Hepatocyte (in vitro differentiated cells): ENCODE data around the gene DNAJC8. TPM values are rescaled to one million over a fixed set of nuclear protein-coding genes. Genes with fewer than 3 reads are reported as not detected.
A peak's percentile ranks its signal among the peaks of the same experiment; 100 is the strongest.

Experiments used
- DNase-seq: peaks from one replicate; pipeline ENCODE4 v3.0.0-alpha.2; 2016; ENCODE audit warnings: low spot score
- H2AFZ ChIP-seq: fragments of 200-600 bp; sonication (generic); 2 replicates; pipeline ENCODE4 v1.6.0; 2016; ENCODE audit warnings: antibody characterized with exemption, mild to moderate bottlenecking
- H3K27ac ChIP-seq: fragments of 200-600 bp; sonication (generic); 2 replicates; pipeline ENCODE4 v1.5.1; 2016; ENCODE audit warnings: mild to moderate bottlenecking
- H3K27me3 ChIP-seq: fragments of 200-600 bp; sonication (generic); 2 replicates; pipeline ENCODE4 v1.6.1; 2016
- H3K36me3 ChIP-seq: fragments of 200-600 bp; sonication (generic); replicated peaks from 2 replicates; pipeline ENCODE4 v1.5.1; 2016; ENCODE audit warnings: low read depth; ENCODE audit not compliant: insufficient read depth
- H3K4me1 ChIP-seq: fragments of 200-600 bp; sonication (generic); 2 replicates; pipeline ENCODE4 v1.5.1; 2016; ENCODE audit warnings: mild to moderate bottlenecking, moderate library complexity; ENCODE audit not compliant: insufficient read depth
- H3K4me2 ChIP-seq: fragments of 200-600 bp; sonication (generic); 2 replicates; pipeline ENCODE4 v1.6.0; 2016
- H3K4me3 ChIP-seq: fragments of 200-600 bp; sonication (generic); 2 replicates; pipeline ENCODE4 v1.5.1; 2016; ENCODE audit warnings: mild to moderate bottlenecking
- H3K79me2 ChIP-seq: fragments of 200-600 bp; sonication (generic); 2 replicates; pipeline ENCODE4 v1.6.0; 2017; ENCODE audit warnings: mild to moderate bottlenecking
- H3K9me2 ChIP-seq: fragments of 200-600 bp; sonication (generic); replicated peaks from 2 replicates; pipeline ENCODE4 v1.6.0; 2017; ENCODE audit warnings: mild to moderate bottlenecking; ENCODE audit not compliant: insufficient read depth
- H3K9me3 ChIP-seq: fragments of 200-600 bp; sonication (generic); 2 replicates; pipeline ENCODE4 v1.5.1; 2016; ENCODE audit warnings: low read depth, mild to moderate bottlenecking
- H4K20me1 ChIP-seq: fragments of 200-600 bp; sonication (generic); 2 replicates; pipeline ENCODE4 v1.6.0; 2016; ENCODE audit warnings: mild to moderate bottlenecking; ENCODE audit not compliant: insufficient read depth, poor library complexity, severe bottlenecking
- CTCF ChIP-seq: fragments of 200-600 bp; sonication (generic); IDR thresholded peaks from 2 replicates; pipeline ENCODE4 v1.5.1; 2016; ENCODE audit warnings: antibody characterized with exemption, mild to moderate bottlenecking; ENCODE audit not compliant: poor library complexity
- EZH2 ChIP-seq: fragments of 200-600 bp; sonication (generic); IDR thresholded peaks from 2 replicates; pipeline ENCODE4 v1.6.1; 2016; ENCODE audit warnings: antibody characterized with exemption, mild to moderate bottlenecking, borderline replicate concordance
- EZH2phosphoT487 ChIP-seq: fragments of 200-600 bp; sonication (generic); IDR thresholded peaks from one replicate; pipeline ENCODE4 v1.6.1; 2018; ENCODE audit warnings: antibody characterized with exemption, mild to moderate bottlenecking, low read depth, moderate library complexity; ENCODE audit not compliant: unreplicated experiment, severe bottlenecking
- WGBS: methylation state at CpG from one replicate; pipeline ENCODE4 v1.1.6; 2016; ENCODE audit warnings: low lambda C conversion rate; ENCODE audit errors: missing lambda C conversion rate; 5-methylcytosine and 5-hydroxymethylcytosine counted together
- polyA plus RNA-seq: library from polyadenylated mRNA; unstranded; fragments of >200 nt; fragmentation: Nextera tagmentation; extraction: Ambion mirVana; gene quantifications from 2 replicates; pipeline ENCODE4 v1.2.1, GENCODE V29; 2016
- total RNA-seq: library from RNA; depleted of rRNA; stranded (reverse); fragments of >200 nt; gene quantifications from 2 replicates; pipeline ENCODE4 v1.2.3, GENCODE V29; 2014

DNAJC8 gene
- total and polyA plus RNA-seq, 2 experiments from 2014 or later = 79.5 to 112 TPM

- Histone ChIP-seq H3K9me2 (no peaks in the 10 kb centered on the region), H3K4me1 (peaks cover 13% of the 10 kb centered on the region), H3K4me3 (no peak overlapping the region), H3K27me3 (no peaks in the 10 kb centered on the region), H3K79me2 (peaks cover 73% of the 10 kb centered on the region), H3K27ac (no peak overlapping the region), H2AFZ (peak overlapping the region; percentile 22), H3K9me3 (no peaks in the 10 kb centered on the region), H3K4me2 (peak overlapping the region; percentile 55), H3K36me3 (no peaks in the 10 kb centered on the region), H4K20me1 (peaks cover 3% of the 10 kb centered on the region)
- WGBS = 78% methylated on average over 14 of the region's 14 CpGs
- no peak for DNase-seq
- TF ChIP-seq EZH2phosphoT487 = no peak
- TF ChIP-seq CTCF = no peak
- no peak for TF ChIP-seq EZH2
These were observed 406 bp upstream of the DNAJC8 start for GRCh38 chr1:28233264-28233606.

GRCh38 chr1:28229996-28230395 is 2.8 kb downstream of the DNAJC8 start:
- TF ChIP-seq CTCF = no peak
- no peak for TF ChIP-seq EZH2
- TF ChIP-seq EZH2phosphoT487 = no peak
- H3K27me3 ChIP-seq = no peaks in the 10 kb centered on the region
- peaks cover 69% of the 10 kb centered on the region for H3K79me2 ChIP-seq
- H4K20me1 ChIP-seq = no peaks in the 10 kb centered on the region
- no peaks in the 10 kb centered on the region for H3K9me2 ChIP-seq
- no peak overlapping the region for H3K4me2 ChIP-seq
- no peak overlapping the region for H3K27ac ChIP-seq
- H2AFZ ChIP-seq = no peak overlapping the region
- H3K9me3 ChIP-seq = no peaks in the 10 kb centered on the region
- peaks cover 3% of the 10 kb centered on the region for H3K36me3 ChIP-seq
- 95% methylated on average over 2 of the region's 2 CpGs for WGBS
- H3K4me1 ChIP-seq = peaks cover 4% of the 10 kb centered on the region
- no peak for DNase-seq
- no peak overlapping the region for H3K4me3 ChIP-seq

- Histone ChIP-seq H3K9me2 (no peaks in the 10 kb centered on the region), H3K27me3 (no peaks in the 10 kb centered on the region), H3K36me3 (peaks cover 3% of the 10 kb centered on the region), H3K9me3 (no peaks in the 10 kb centered on the region), H3K4me1 (peaks cover 4% of the 10 kb centered on the region), H3K79me2 (peaks cover 69% of the 10 kb centered on the region), H3K27ac (no peak overlapping the region), H4K20me1 (no peaks in the 10 kb centered on the region), H3K4me2 (no peak overlapping the region), H2AFZ (no peak overlapping the region), H3K4me3 (no peak overlapping the region)
- TF ChIP-seq EZH2phosphoT487 = no peak
- TF ChIP-seq CTCF = no peak
- TF ChIP-seq EZH2 = no peak
- no peak for DNase-seq
These were observed 3.7 kb downstream of the DNAJC8 start for GRCh38 chr1:28229089-28229488.

- Histone ChIP-seq H3K4me1 (no peaks in the 10 kb centered on the region), H3K79me2 (peaks cover 13% of the 10 kb centered on the region), H2AFZ (no peak overlapping the region), H3K36me3 (no peaks in the 10 kb centered on the region), H3K4me3 (no peak overlapping the region), H3K27ac (no peak overlapping the region), H3K9me2 (no peaks in the 10 kb centered on the region), H4K20me1 (no peaks in the 10 kb centered on the region), H3K27me3 (no peaks in the 10 kb centered on the region), H3K4me2 (no peak overlapping the region), H3K9me3 (no peaks in the 10 kb centered on the region)
- WGBS = 71% methylated on average over 2 of the region's 2 CpGs
- DNase-seq = no peak
- no peak for TF ChIP-seq EZH2
- no peak for TF ChIP-seq EZH2phosphoT487
- no peak for TF ChIP-seq CTCF
These were observed 19.5 kb downstream of the DNAJC8 start for GRCh38 chr1:28213315-28213714.
